EH (cell line): ENCODE results near the gene ADGRA1.

ENCODE experiments used
- DNase-seq: peaks from one replicate; pipeline ENCODE4 v3.0.0-alpha.2; 2015; ENCODE audit warnings: low read depth

Gene ADGRA1

GRCh38 chr10:133056651-133057178, 31.0 kb upstream of the ADGRA1 start:
- no peak for DNase-seq

- peak; percentile 7 for DNase-seq
These were observed 29.2 kb upstream of the ADGRA1 start for GRCh38 chr10:133058331-133059092.

GRCh38 chr10:133059093-133059470, 28.6 kb upstream of the ADGRA1 start:
- DNase-seq = no peak

- no peak for DNase-seq
These were observed 28.2 kb upstream of the ADGRA1 start for GRCh38 chr10:133059571-133059970.

- DNase-seq = no peak
These were observed 27.7 kb upstream of the ADGRA1 start for GRCh38 chr10:133060022-133060421.

- no peak for DNase-seq
These were observed 27.3 kb upstream of the ADGRA1 start for GRCh38 chr10:133060466-133060865.

- DNase-seq = no peak
These were observed 26.8 kb upstream of the ADGRA1 start for GRCh38 chr10:133060881-133061280.

GRCh38 chr10:133061296-133062038, 26.3 kb upstream of the ADGRA1 start:
- no peak for DNase-seq

GRCh38 chr10:133062085-133062484, 25.6 kb upstream of the ADGRA1 start:
- no peak for DNase-seq

- DNase-seq = no peak
These were observed 25.1 kb upstream of the ADGRA1 start for GRCh38 chr10:133062635-133063034.

- DNase-seq = no peak
These were observed 20.3 kb upstream of the ADGRA1 start for GRCh38 chr10:133067149-133068105.

GRCh38 chr10:133068111-133069032, 19.4 kb upstream of the ADGRA1 start:
- no peak for DNase-seq

- no peak for DNase-seq
These were observed 18.6 kb upstream of the ADGRA1 start for GRCh38 chr10:133069033-133069525.

- DNase-seq = no peak
These were observed 17.3 kb upstream of the ADGRA1 start for GRCh38 chr10:133070405-133070804.

GRCh38 chr10:133070810-133071209, 16.9 kb upstream of the ADGRA1 start:
- no peak for DNase-seq

GRCh38 chr10:133071733-133072132, 16.0 kb upstream of the ADGRA1 start:
- no peak for DNase-seq

GRCh38 chr10:133072196-133072595, 15.5 kb upstream of the ADGRA1 start:
- no peak for DNase-seq

GRCh38 chr10:133072720-133073390, 14.9 kb upstream of the ADGRA1 start:
- no peak for DNase-seq

GRCh38 chr10:133075346-133076137, 12.2 kb upstream of the ADGRA1 start:
- no peak for DNase-seq
